HepG2 (cell line): ENCODE results near the gene FEV. TPM values are rescaled to one million over a fixed set of nuclear protein-coding genes. Genes with fewer than 3 reads are reported as not detected.

Experiments
- ATAC-seq: fragments of 200-7000 bp; cut with Tn5 transposase; 3 replicates; pipeline ENCODE4 v1.9.1; 2020; ENCODE audit warnings: mild to moderate bottlenecking, moderate library complexity
- BruUV-seq: library from RNA; stranded (reverse); fragments of 400-500 nt; replicated peaks from 2 replicates; lab custom pipeline; 2021; lab: Mats Ljungman, UMichigan
- CTCF ChIA-PET: fragments of 300-600 bp; formaldehyde crosslinking; extraction: SDS; loops from one replicate; lab custom pipeline; 2021; ENCODE audit warnings: low total read pairs, inconsistent platforms, low intra/inter-chr PET ratio; lab: Yijun Ruan, JAX
- POLR2A ChIA-PET: fragments of 350-600 bp; sonication (Branson Sonifier 250); formaldehyde crosslinking; loops from one replicate; lab custom pipeline; 2020; ENCODE audit warnings: antibody characterized with exemption, inconsistent platforms; lab: Yijun Ruan, JAX
- DNase-seq: peaks from one replicate; pipeline ENCODE4 v3.0.0-alpha.2; 2015; ENCODE audit warnings: low spot score
- FAIRE-seq: peaks from 3 replicates; lab custom pipeline; 2011; peaks lifted over from hg19 to GRCh38; lab: Jason Lieb, UNC
- H2AFZ ChIP-seq: one replicate; pipeline ENCODE4 v1.6.1; 2011; ENCODE audit warnings: low read length, inconsistent platforms
- H3K27ac ChIP-seq: fragments of 300-600 bp; 3 replicates; pipeline ENCODE4 v1.8.0; 2011; ENCODE audit warnings: mixed run types, mild to moderate bottlenecking, mixed read lengths, low read length, inconsistent platforms; ENCODE audit not compliant: insufficient read depth; ENCODE audit errors: extremely low read length
- H3K27me3 ChIP-seq, 2 experiments: fragments of 200-600 bp in 1 of 2; 2 replicates in 1 of 2; 3 replicates in 1 of 2; pipeline versions ENCODE4 v1.6.0 to v1.8.0; 2011; ENCODE audit warnings: low read length in 2 of 2, mild to moderate bottlenecking in 2 of 2, moderate library complexity in 2 of 2, inconsistent platforms in 1 of 2; ENCODE audit not compliant: insufficient read depth in 2 of 2, control insufficient read depth in 1 of 2
- H3K36me3 ChIP-seq, 2 experiments: fragments of 200-600 bp in 1 of 2; replicated peaks in 1 of 2; 2 replicates in 1 of 2; 3 replicates in 1 of 2; pipeline versions ENCODE4 v1.5.1 to v1.8.0; 2011; ENCODE audit warnings: low read length in 2 of 2, inconsistent platforms in 1 of 2; ENCODE audit not compliant: insufficient read depth in 2 of 2, control insufficient read depth in 1 of 2
- H3K4me1 ChIP-seq: 2 replicates; pipeline ENCODE4 v1.5.1; 2012; ENCODE audit warnings: low read length, inconsistent platforms; ENCODE audit not compliant: insufficient read depth
- H3K4me2 ChIP-seq: 2 replicates; pipeline ENCODE4 v1.6.0; 2011; ENCODE audit warnings: low read depth, low read length, inconsistent platforms
- H3K4me3 ChIP-seq, 3 experiments: fragments of 200-600 bp in 1 of 3; sonication (generic), shearing (Covaris generic) in 1 of 3; replicated peaks in 1 of 3; 2 replicates each; pipeline ENCODE4 v1.5.1; 2011 to 2016; ENCODE audit warnings: low read length in 3 of 3, inconsistent platforms in 2 of 3, low read depth in 2 of 3, mild to moderate bottlenecking in 2 of 3, control low read depth in 1 of 3, mixed read lengths in 1 of 3; ENCODE audit not compliant: insufficient read depth in 1 of 3
- H3K79me2 ChIP-seq: one replicate; pipeline ENCODE4 v1.6.1; 2011; ENCODE audit warnings: low read length, inconsistent platforms; ENCODE audit not compliant: insufficient read depth
- H3K9ac ChIP-seq: 2 replicates; pipeline ENCODE4 v1.6.0; 2011; ENCODE audit warnings: mild to moderate bottlenecking, low read depth, low read length, inconsistent platforms; ENCODE audit not compliant: insufficient read depth
- H3K9me3 ChIP-seq: 2 replicates; pipeline ENCODE4 v1.5.1; 2012; ENCODE audit warnings: mild to moderate bottlenecking, low read length
- H4K20me1 ChIP-seq: 2 replicates; pipeline ENCODE4 v1.6.0; 2011; ENCODE audit warnings: inconsistent platforms, mild to moderate bottlenecking, low read length, moderate library complexity; ENCODE audit not compliant: insufficient read depth
- GLI4 ChIP-seq: sonication (generic); formaldehyde crosslinking; IDR thresholded peaks from 2 replicates; pipeline ENCODE4 v1.5.1; 2020; ENCODE audit warnings: missing genetic modification reagents, mild to moderate bottlenecking, moderate library complexity, borderline replicate concordance
- HMG20A ChIP-seq: IDR thresholded peaks from 2 replicates; pipeline ENCODE4 v1.6.1; 2016; ENCODE audit warnings: borderline replicate concordance
- HNRNPL ChIP-seq: fragments of 200-400 bp; formaldehyde crosslinking; IDR thresholded peaks from 2 replicates; pipeline ENCODE4 v1.6.1; 2017; ENCODE audit warnings: mild to moderate bottlenecking, low read depth, low read length
- KMT2A ChIP-seq: sonication (generic); formaldehyde crosslinking; IDR thresholded peaks from 2 replicates; pipeline ENCODE4 v1.4.0; 2020; ENCODE audit warnings: missing genetic modification reagents
- SP1 ChIP-seq, 2 experiments: fragments of 450-650 bp in 1 of 2; sonication (generic) in 1 of 2; formaldehyde crosslinking in 1 of 2; IDR thresholded peaks; 2 replicates each; pipeline versions ENCODE4 v1.4.0 to v1.6.1; 2016 to 2020; ENCODE audit warnings: missing genetic modification reagents in 1 of 2
- ZBTB7B ChIP-seq: sonication (generic); formaldehyde crosslinking; IDR thresholded peaks from 2 replicates; pipeline ENCODE4 v1.4.0; 2020; ENCODE audit warnings: missing genetic modification reagents
- ZNF33B ChIP-seq: sonication (generic); formaldehyde crosslinking; IDR thresholded peaks from 2 replicates; pipeline ENCODE4 v1.5.1; 2020; ENCODE audit warnings: mild to moderate bottlenecking, missing genetic modification reagents
- ZNF484 ChIP-seq: sonication (generic); formaldehyde crosslinking; IDR thresholded peaks from 2 replicates; pipeline ENCODE4 v1.5.1; 2020; ENCODE audit warnings: mild to moderate bottlenecking, low read depth, missing genetic modification reagents, borderline replicate concordance
- ZNF614 ChIP-seq: IDR thresholded peaks from 2 replicates; pipeline ENCODE4 v1.6.1; 2018; ENCODE audit warnings: missing biosample characterization, missing genetic modification reagents, inconsistent platforms, borderline replicate concordance
- ZSCAN25 ChIP-seq: sonication (generic); formaldehyde crosslinking; IDR thresholded peaks from 2 replicates; pipeline ENCODE4 v1.8.0; 2022; ENCODE audit warnings: mild to moderate bottlenecking, missing genetic modification reagents
- WGBS: methylation state at CpG from one replicate; pipeline ENCODE4 v1.1.6; 2017; ENCODE audit warnings: low lambda C conversion rate; 5-methylcytosine and 5-hydroxymethylcytosine counted together
- in situ Hi-C: cut with HindIII; loops from 2 replicates; pipeline ENCODE4 v1.10.0; 2017; ENCODE audit warnings: low pct_unique_long_range_greater_than_20kb; ENCODE audit not compliant: extremely low pct_ligation_motif_present
- intact Hi-C: fragments of 100-400 bp; cut with micrococcal nuclease; formaldehyde crosslinking; loops from one replicate; pipeline ENCODE4 v1.10.0; 2022; ENCODE audit not compliant: unreplicated experiment
- polyA plus RNA-seq, 8 experiments: library from polyadenylated mRNA; depleted of rRNA in 3 of 8; stranded (reverse) in 7 of 8; unstranded in 1 of 8; fragments of >200 nt; fragmentation: Illumina TruSeq in 4 of 8; extraction: Trizol in 4 of 8; gene quantifications; 2 replicates each; pipeline versions ENCODE4 v1.2.1 to v1.2.3, GENCODE V29; 2011 to 2016; ENCODE audit warnings: low read depth in 4 of 8, missing spikeins in 1 of 8, mixed read lengths in 1 of 8; ENCODE audit not compliant: insufficient read depth in 1 of 8
- total RNA-seq, 5 experiments: library from RNA; depleted of rRNA; stranded (reverse); fragments of >200 nt; fragmentation: Illumina TruSeq; extraction: Trizol; gene quantifications; 2 replicates each; pipeline ENCODE4 v1.2.3, GENCODE V29; 2016; ENCODE audit warnings: low read depth in 1 of 5
- TF ChIP-seq, protein P1 (sequence below): IDR thresholded peaks from 2 replicates; pipeline ENCODE4 v1.6.1; 2016; ENCODE audit warnings: missing compliant biosample characterization, missing genetic modification reagents, borderline replicate concordance
- TF ChIP-seq, protein P2 (sequence below): sonication (generic); formaldehyde crosslinking; IDR thresholded peaks from 2 replicates; pipeline ENCODE4 v1.4.0; 2020; ENCODE audit warnings: missing genetic modification reagents; ENCODE audit errors: not compliant biosample characterization
- TF ChIP-seq, protein P3 (sequence below): sonication (generic); formaldehyde crosslinking; IDR thresholded peaks from 2 replicates; pipeline ENCODE4 v1.4.0; 2020; ENCODE audit warnings: missing genetic modification reagents
- TF ChIP-seq, protein P4 (sequence below): sonication (generic); formaldehyde crosslinking; conservative IDR thresholded peaks from 2 replicates; pipeline ENCODE4 v1.5.0; 2020; ENCODE audit warnings: missing genetic modification reagents
- TF ChIP-seq, protein P5 (sequence below): sonication (generic); formaldehyde crosslinking; IDR thresholded peaks from 2 replicates; pipeline ENCODE4 v1.4.0; 2020; ENCODE audit warnings: missing genetic modification reagents, borderline replicate concordance

FEV gene
- total and polyA plus RNA-seq, 2 of the 13 experiments (the other 11 are each of a cell fraction or from before 2014, with no cell fraction given) = not detected

DNA sequence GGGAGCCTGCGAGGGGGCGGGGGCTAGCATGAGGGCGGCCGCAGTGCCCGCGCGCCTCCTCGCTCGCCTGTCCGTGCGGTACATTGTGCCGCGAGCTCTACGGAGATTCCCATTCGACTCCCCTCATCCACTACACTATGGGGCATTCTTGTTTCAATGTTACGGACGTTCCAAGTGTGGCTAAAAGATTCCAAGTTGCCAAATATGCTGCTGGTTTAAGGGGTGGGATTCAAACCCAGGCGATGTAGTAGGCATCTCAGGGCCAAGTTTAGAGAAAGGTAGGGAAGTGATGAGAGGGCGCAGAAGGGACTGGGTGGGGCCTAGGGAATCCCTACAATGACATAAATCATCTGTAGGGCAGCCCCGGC lies 18.3 kb upstream of the FEV start:
- no peaks in the 10 kb centered on the region for H3K9me3 ChIP-seq
- peaks cover 28% of the 10 kb centered on the region for H3K4me1 ChIP-seq
- ChIA-PET CTCF (interaction anchor here (2.1 kb wide), 1 partner anchor 23 kb away, joined by 7 read pairs; no protein-coding TSS in a partner anchor), POLR2A (no interaction called here)
- ATAC-seq = no peak; the same call in 2 of the 3 replicates
- no peaks in the 10 kb centered on the region for H3K79me2 ChIP-seq
- BruUV-seq = no TSS peak
- H3K27me3 ChIP-seq = peaks cover 38 to 80% of the 10 kb centered on the region in 2 experiments
- in situ Hi-C loops = no loop called here
- H3K9ac ChIP-seq = no peak overlapping the region
- 12% methylated on average over 13 of the region's 20 CpGs for WGBS
- peak overlapping the region in 1 of 3 experiments; percentile 64; a peak in 1 of 6 replicates for H3K4me3 ChIP-seq
- H2AFZ ChIP-seq = no peak overlapping the region
- FAIRE-seq = no peak
- intact Hi-C loops = loop anchor here (2.0 kb wide), 1 partner anchor 26 kb away; no protein-coding TSS in a partner anchor
- H4K20me1 ChIP-seq = peaks cover 36% of the 10 kb centered on the region; the same call in 1 of the 2 replicates
- no peaks in the 10 kb centered on the region for H3K36me3 ChIP-seq
- no peak overlapping the region for H3K27ac ChIP-seq
- no peak for DNase-seq
- peak overlapping the region; percentile 71 for H3K4me2 ChIP-seq
- TF ChIP-seq KMT2A (CRISPR knock-in tag) (no peak), ZSCAN25 (CRISPR knock-in tag) (peak; percentile 51), ZNF33B (CRISPR knock-in tag) (no peak), SP1 (IDR thresholded peaks at IDR 0.05) (no peak), SP1 (CRISPR knock-in tag; IDR thresholded peaks at IDR 0.05) (0 out of 2 replicates have a peak, but pooled peaks have one; percentile 12), ZBTB7B (CRISPR knock-in tag) (0 out of 2 replicates have a peak, but pooled peaks have one; percentile 41), HNRNPL (no peak), GLI4 (CRISPR knock-in tag) (no peak), ZNF614 (CRISPR knock-in tag) (0 out of 2 replicates have a peak, but pooled peaks have one; percentile 55), ZNF484 (CRISPR knock-in tag) (no peak), HMG20A (CRISPR knock-in tag) (no peak)
- TF ChIP-seq, protein P1, sequence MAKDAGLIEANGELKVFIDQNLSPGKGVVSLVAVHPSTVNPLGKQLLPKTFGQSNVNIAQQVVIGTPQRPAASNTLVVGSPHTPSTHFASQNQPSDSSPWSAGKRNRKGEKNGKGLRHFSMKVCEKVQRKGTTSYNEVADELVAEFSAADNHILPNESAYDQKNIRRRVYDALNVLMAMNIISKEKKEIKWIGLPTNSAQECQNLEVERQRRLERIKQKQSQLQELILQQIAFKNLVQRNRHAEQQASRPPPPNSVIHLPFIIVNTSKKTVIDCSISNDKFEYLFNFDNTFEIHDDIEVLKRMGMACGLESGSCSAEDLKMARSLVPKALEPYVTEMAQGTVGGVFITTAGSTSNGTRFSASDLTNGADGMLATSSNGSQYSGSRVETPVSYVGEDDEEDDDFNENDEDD = peak; percentile 52; the same call in 1 of the 2 replicates
- TF ChIP-seq, protein P2, sequence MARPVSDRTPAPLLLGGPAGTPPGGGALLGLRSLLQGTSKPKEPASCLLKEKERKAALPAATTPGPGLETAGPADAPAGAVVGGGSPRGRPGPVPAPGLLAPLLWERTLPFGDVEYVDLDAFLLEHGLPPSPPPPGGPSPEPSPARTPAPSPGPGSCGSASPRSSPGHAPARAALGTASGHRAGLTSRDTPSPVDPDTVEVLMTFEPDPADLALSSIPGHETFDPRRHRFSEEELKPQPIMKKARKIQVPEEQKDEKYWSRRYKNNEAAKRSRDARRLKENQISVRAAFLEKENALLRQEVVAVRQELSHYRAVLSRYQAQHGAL (CRISPR knock-in tag) = no peak
- TF ChIP-seq, protein P3, sequence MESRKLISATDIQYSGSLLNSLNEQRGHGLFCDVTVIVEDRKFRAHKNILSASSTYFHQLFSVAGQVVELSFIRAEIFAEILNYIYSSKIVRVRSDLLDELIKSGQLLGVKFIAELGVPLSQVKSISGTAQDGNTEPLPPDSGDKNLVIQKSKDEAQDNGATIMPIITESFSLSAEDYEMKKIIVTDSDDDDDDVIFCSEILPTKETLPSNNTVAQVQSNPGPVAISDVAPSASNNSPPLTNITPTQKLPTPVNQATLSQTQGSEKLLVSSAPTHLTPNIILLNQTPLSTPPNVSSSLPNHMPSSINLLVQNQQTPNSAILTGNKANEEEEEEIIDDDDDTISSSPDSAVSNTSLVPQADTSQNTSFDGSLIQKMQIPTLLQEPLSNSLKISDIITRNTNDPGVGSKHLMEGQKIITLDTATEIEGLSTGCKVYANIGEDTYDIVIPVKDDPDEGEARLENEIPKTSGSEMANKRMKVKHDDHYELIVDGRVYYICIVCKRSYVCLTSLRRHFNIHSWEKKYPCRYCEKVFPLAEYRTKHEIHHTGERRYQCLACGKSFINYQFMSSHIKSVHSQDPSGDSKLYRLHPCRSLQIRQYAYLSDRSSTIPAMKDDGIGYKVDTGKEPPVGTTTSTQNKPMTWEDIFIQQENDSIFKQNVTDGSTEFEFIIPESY (CRISPR knock-in tag) = no peak
- TF ChIP-seq, protein P4, sequence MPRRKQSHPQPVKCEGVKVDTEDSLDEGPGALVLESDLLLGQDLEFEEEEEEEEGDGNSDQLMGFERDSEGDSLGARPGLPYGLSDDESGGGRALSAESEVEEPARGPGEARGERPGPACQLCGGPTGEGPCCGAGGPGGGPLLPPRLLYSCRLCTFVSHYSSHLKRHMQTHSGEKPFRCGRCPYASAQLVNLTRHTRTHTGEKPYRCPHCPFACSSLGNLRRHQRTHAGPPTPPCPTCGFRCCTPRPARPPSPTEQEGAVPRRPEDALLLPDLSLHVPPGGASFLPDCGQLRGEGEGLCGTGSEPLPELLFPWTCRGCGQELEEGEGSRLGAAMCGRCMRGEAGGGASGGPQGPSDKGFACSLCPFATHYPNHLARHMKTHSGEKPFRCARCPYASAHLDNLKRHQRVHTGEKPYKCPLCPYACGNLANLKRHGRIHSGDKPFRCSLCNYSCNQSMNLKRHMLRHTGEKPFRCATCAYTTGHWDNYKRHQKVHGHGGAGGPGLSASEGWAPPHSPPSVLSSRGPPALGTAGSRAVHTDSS (CRISPR knock-in tag) = no peak
- TF ChIP-seq, protein P5, sequence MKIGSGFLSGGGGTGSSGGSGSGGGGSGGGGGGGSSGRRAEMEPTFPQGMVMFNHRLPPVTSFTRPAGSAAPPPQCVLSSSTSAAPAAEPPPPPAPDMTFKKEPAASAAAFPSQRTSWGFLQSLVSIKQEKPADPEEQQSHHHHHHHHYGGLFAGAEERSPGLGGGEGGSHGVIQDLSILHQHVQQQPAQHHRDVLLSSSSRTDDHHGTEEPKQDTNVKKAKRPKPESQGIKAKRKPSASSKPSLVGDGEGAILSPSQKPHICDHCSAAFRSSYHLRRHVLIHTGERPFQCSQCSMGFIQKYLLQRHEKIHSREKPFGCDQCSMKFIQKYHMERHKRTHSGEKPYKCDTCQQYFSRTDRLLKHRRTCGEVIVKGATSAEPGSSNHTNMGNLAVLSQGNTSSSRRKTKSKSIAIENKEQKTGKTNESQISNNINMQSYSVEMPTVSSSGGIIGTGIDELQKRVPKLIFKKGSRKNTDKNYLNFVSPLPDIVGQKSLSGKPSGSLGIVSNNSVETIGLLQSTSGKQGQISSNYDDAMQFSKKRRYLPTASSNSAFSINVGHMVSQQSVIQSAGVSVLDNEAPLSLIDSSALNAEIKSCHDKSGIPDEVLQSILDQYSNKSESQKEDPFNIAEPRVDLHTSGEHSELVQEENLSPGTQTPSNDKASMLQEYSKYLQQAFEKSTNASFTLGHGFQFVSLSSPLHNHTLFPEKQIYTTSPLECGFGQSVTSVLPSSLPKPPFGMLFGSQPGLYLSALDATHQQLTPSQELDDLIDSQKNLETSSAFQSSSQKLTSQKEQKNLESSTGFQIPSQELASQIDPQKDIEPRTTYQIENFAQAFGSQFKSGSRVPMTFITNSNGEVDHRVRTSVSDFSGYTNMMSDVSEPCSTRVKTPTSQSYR (CRISPR knock-in tag) = 0 out of 2 replicates have a peak, but pooled peaks have one; percentile 13
